Activated B cell treated with CpG ODN at 0.5 μM for 24 hours (primary cell): ENCODE results near the gene NF1. TPM values are rescaled to one million over a fixed set of nuclear protein-coding genes. Genes with fewer than 3 reads are reported as not detected.

Source experiments
- ATAC-seq: fragments of 200-7000 bp; cut with Tn5 transposase; one replicate; pipeline ENCODE4 v1.10.0; 2021; ENCODE audit warnings: low read depth, mild to moderate bottlenecking, moderate library complexity
- CTCF ChIA-PET: fragments of 350-600 bp; sonication (Branson Sonifier 250); formaldehyde crosslinking; loops from one replicate; lab custom pipeline; 2021; ENCODE audit warnings: antibody characterized with exemption; lab: Charles Lee
- POLR2A ChIA-PET: fragments of 350-600 bp; sonication (Branson Sonifier 250); formaldehyde crosslinking; loops from one replicate; lab custom pipeline; 2021; ENCODE audit warnings: antibody characterized with exemption; lab: Charles Lee
- DNase-seq: peaks from one replicate; pipeline ENCODE4 v3.0.0; 2022
- H3K27ac Mint-ChIP-seq: one replicate; pipeline ENCODE4 v1.8.0; 2020; ENCODE audit warnings: mixed read lengths
- H3K27me3 Mint-ChIP-seq: one replicate; pipeline ENCODE4 v1.8.0; 2021; ENCODE audit warnings: mixed read lengths
- H3K36me3 Mint-ChIP-seq: one replicate; pipeline ENCODE4 v1.8.0; 2021; ENCODE audit warnings: low read depth, mixed read lengths
- H3K4me1 Mint-ChIP-seq: one replicate; pipeline ENCODE4 v1.8.0; 2021; ENCODE audit warnings: mixed read lengths
- H3K4me3 Mint-ChIP-seq: one replicate; pipeline ENCODE4 v1.8.0; 2020; ENCODE audit warnings: mild to moderate bottlenecking, mixed read lengths
- H3K9me3 Mint-ChIP-seq: one replicate; pipeline ENCODE4 v1.8.0; 2020; ENCODE audit warnings: mixed read lengths
- CTCF ChIP-seq: fragments of 200-600 bp; IDR thresholded peaks from one replicate; pipeline ENCODE4 v1.8.0; 2022; ENCODE audit warnings: antibody characterized with exemption, mild to moderate bottlenecking
- intact Hi-C: fragments of 100-400 bp; cut with micrococcal nuclease; formaldehyde crosslinking; loops from one replicate; pipeline ENCODE4 v1.15.1; 2024
- total RNA-seq: library from RNA; stranded (reverse); gene quantifications from 2 replicates; pipeline ENCODE4 v1.2.3, GENCODE V29; 2022

Gene NF1
- total RNA-seq, 1 donor from 2014 or later: 27.4 TPM

GRCh38 chr17:31200287-31200686 lies 105.5 kb downstream of the NF1 start:
- no peak overlapping the region for H3K4me3 Mint-ChIP-seq
- ChIA-PET POLR2A (no interaction called here), CTCF (no interaction called here)
- no peak overlapping the region for H3K27ac Mint-ChIP-seq
- no peak for TF ChIP-seq CTCF
- DNase-seq (no peak), ATAC-seq (no peak)
- H3K9me3 Mint-ChIP-seq: no peaks in the 10 kb centered on the region
- no peaks in the 10 kb centered on the region for H3K4me1 Mint-ChIP-seq
- H3K27me3 Mint-ChIP-seq: no peaks in the 10 kb centered on the region
- intact Hi-C loops: no loop called here
- H3K36me3 Mint-ChIP-seq: peaks cover 5% of the 10 kb centered on the region

- DNase-seq: no peak
- TF ChIP-seq CTCF: no peak
- ChIA-PET POLR2A (no interaction called here), CTCF (interaction anchor here (1.1 kb wide), 1 partner anchor 10 kb away, joined by 3 read pairs; no protein-coding TSS in a partner anchor)
- Mint-ChIP-seq H3K36me3 (peaks cover 7% of the 10 kb centered on the region), H3K27ac (no peak overlapping the region), H3K4me3 (no peak overlapping the region), H3K27me3 (no peaks in the 10 kb centered on the region), H3K4me1 (no peaks in the 10 kb centered on the region), H3K9me3 (no peaks in the 10 kb centered on the region)
- no peak for ATAC-seq
- intact Hi-C loops: no loop called here
Observed at GRCh38 chr17:31202968-31203367, 108.2 kb downstream of the NF1 start.

- POLR2A ChIA-PET: interaction anchor here (0.6 kb wide), 1 partner anchor 108 kb away, joined by 3 read pairs; no protein-coding TSS in a partner anchor
- no peak for DNase-seq
- Mint-ChIP-seq H3K27me3 (no peaks in the 10 kb centered on the region), H3K4me3 (no peak overlapping the region), H3K4me1 (no peaks in the 10 kb centered on the region), H3K9me3 (no peaks in the 10 kb centered on the region), H3K27ac (no peak overlapping the region), H3K36me3 (peaks cover 2% of the 10 kb centered on the region)
- TF ChIP-seq CTCF: no peak
- ATAC-seq: no peak
- CTCF ChIA-PET: no interaction called here
- intact Hi-C loops: no loop called here
Observed at GRCh38 chr17:31211352-31212012, 116.7 kb downstream of the NF1 start.

- H3K36me3 Mint-ChIP-seq: peaks cover 9% of the 10 kb centered on the region
- H3K9me3 Mint-ChIP-seq: no peaks in the 10 kb centered on the region
- no peak for ATAC-seq
- H3K4me1 Mint-ChIP-seq: no peaks in the 10 kb centered on the region
- no peaks in the 10 kb centered on the region for H3K27me3 Mint-ChIP-seq
- TF ChIP-seq CTCF: peak; percentile 72
- H3K4me3 Mint-ChIP-seq: no peak overlapping the region
- intact Hi-C loops: loop anchor here (1.0 to 5.0 kb wide), 7 partner anchors 157 to 874 kb away; partner anchors contain the start of gene GOSR1
- H3K27ac Mint-ChIP-seq: no peak overlapping the region
- ChIA-PET CTCF (interaction anchor here (0.8 to 3.0 kb wide), 24 partner anchors 8 to 1091 kb away, joined by 3 to 18 read pairs (median 3); partner anchors contain the start of gene GOSR1), POLR2A (no interaction called here)
- no peak for DNase-seq
Observed at GRCh38 chr17:31216031-31216751, 121.4 kb downstream of the NF1 start.

DNA sequence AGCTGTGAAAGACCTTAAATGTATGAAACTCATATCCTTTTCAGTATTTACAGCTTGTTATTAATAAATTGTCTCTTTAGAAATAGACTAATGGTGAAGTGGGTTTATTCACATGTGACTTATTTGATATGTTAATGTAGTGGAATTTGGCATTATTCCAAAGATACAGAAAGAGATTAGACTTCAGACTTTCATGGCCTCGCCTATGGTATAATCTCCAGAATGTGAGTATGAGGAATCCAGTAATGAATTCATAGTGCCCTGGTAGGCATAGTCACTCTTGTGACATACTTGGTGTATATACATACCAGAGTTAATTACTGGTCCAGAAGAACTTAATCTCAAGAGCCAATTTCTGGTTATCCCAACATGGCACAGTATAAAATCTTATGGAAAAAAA lies 129.6 kb downstream of the NF1 start:
- ATAC-seq: no peak
- POLR2A ChIA-PET: no interaction called here

More for the DNA sequence above, 129.6 kb downstream of the NF1 start:
- Mint-ChIP-seq H3K9me3 (no peaks in the 10 kb centered on the region), H3K4me3 (no peak overlapping the region), H3K36me3 (peaks cover 7% of the 10 kb centered on the region), H3K27me3 (no peaks in the 10 kb centered on the region), H3K4me1 (peaks cover 9% of the 10 kb centered on the region), H3K27ac (no peak overlapping the region)
- intact Hi-C loops: no loop called here
- no peak for TF ChIP-seq CTCF
- no peak for DNase-seq
- CTCF ChIA-PET: interaction anchor here (0.7 kb wide), 1 partner anchor 149 kb away, joined by 3 read pairs; no protein-coding TSS in a partner anchor
